GM10248 (cell line): ENCODE results near the gene ADAMTS8.

Source experiments
- CTCF ChIA-PET: fragments of 300-600 bp; sonication (Branson Sonifier 250); formaldehyde crosslinking; extraction: SDS; loops from one replicate; lab custom pipeline; 2021; ENCODE audit warnings: antibody characterized with exemption; lab: Yijun Ruan, JAX
- POLR2A ChIA-PET: fragments of 350-650 bp; sonication (Branson Sonifier 250); formaldehyde crosslinking; extraction: SDS; loops from one replicate; lab custom pipeline; 2020; ENCODE audit warnings: antibody characterized with exemption; lab: Yijun Ruan, JAX
- DNase-seq: peaks from one replicate; pipeline ENCODE4 v3.0.0; 2012; ENCODE audit errors: extremely low spot score
- CTCF ChIP-seq: IDR thresholded peaks from 2 replicates; pipeline ENCODE4 v1.5.1; 2012; ENCODE audit warnings: mild to moderate bottlenecking, low read depth; ENCODE audit errors: extremely low read depth, missing control alignments, control extremely low read depth

ADAMTS8 gene

GRCh38 chr11:130434521-130435223 is 6.3 kb upstream of the ADAMTS8 start:
- ChIA-PET POLR2A (no interaction called here), CTCF (interaction anchor here (0.7 to 18.4 kb wide), 20 partner anchors 8 to 475 kb away, joined by 3 to 447 read pairs (median 4); partner anchors contain the start of gene ADAMTS15)
- DNase-seq = peak; percentile 71
- peak; percentile 83 for TF ChIP-seq CTCF

GRCh38 chr11:130433357-130433756 is 4.9 kb upstream of the ADAMTS8 start:
- POLR2A ChIA-PET = no interaction called here
- CTCF ChIA-PET = interaction anchor here (0.7 to 18.4 kb wide), 15 partner anchors 10 to 483 kb away, joined by 3 to 447 read pairs (median 5); partner anchors contain the start of gene SNX19

GRCh38 chr11:130431801-130432200 is 3.4 kb upstream of the ADAMTS8 start:
- no peak for DNase-seq
- TF ChIP-seq CTCF = no peak
- ChIA-PET POLR2A (no interaction called here), CTCF (interaction anchor here (0.8 to 18.4 kb wide), 25 partner anchors 11 to 497 kb away, joined by 3 to 447 read pairs (median 5); partner anchors contain the start of gene ADAMTS15)

More at GRCh38 chr11:130433357-130433756, 4.9 kb upstream of the ADAMTS8 start:
- DNase-seq = no peak
- no peak for TF ChIP-seq CTCF

GRCh38 chr11:130431331-130431773 is 2.9 kb upstream of the ADAMTS8 start:
- TF ChIP-seq CTCF = peak; percentile 89
- peak; percentile 75 for DNase-seq
- CTCF ChIA-PET = interaction anchor here (0.6 to 18.4 kb wide), 30 partner anchors 10 to 498 kb away, joined by 3 to 447 read pairs (median 4); partner anchors contain the start of gene ADAMTS15

GRCh38 chr11:130429983-130430382 is 1.6 kb upstream of the ADAMTS8 start:
- TF ChIP-seq CTCF = no peak
- ChIA-PET POLR2A (no interaction called here), CTCF (interaction anchor here (1.6 to 18.4 kb wide), 5 partner anchors 12 to 463 kb away, joined by 5 to 447 read pairs (median 13); no protein-coding TSS in a partner anchor)
- DNase-seq = no peak

More at GRCh38 chr11:130431331-130431773, 2.9 kb upstream of the ADAMTS8 start:
- POLR2A ChIA-PET = no interaction called here

- ChIA-PET CTCF (interaction anchor here (5.3 to 18.4 kb wide), 2 partner anchors 436 to 464 kb away, joined by 42 to 447 read pairs; no protein-coding TSS in a partner anchor), POLR2A (no interaction called here)
- no peak for DNase-seq
- no peak for TF ChIP-seq CTCF
Measured at GRCh38 chr11:130429120-130429681, 792 bp upstream of the ADAMTS8 start.
